Lung (tissue), 12 donors: ENCODE data around the gene C2orf92. TPM values are rescaled to one million over a fixed set of nuclear protein-coding genes. Genes with fewer than 3 reads are reported as not detected.
A peak's percentile ranks its signal among the peaks of the same experiment; 100 is the strongest.

Experiments used
- ATAC-seq: fragments of 200-7000 bp; cut with Tn5 transposase; one replicate; pipeline ENCODE4 v1.9.1; 2020; ENCODE audit warnings: moderate number of reproducible peaks; ENCODE audit not compliant: insufficient read depth, low FRiP score
- DNase-seq, 3 donors: peaks; one replicate each; pipeline ENCODE4 v3.0.0-alpha.2; 2013 to 2017
- H3K27ac ChIP-seq, 2 donors: one replicate each; pipeline ENCODE4 v1.5.1; 2013; ENCODE audit warnings: mild to moderate bottlenecking in 2 of 2, moderate library complexity in 2 of 2, control low read depth in 1 of 2, inconsistent platforms in 1 of 2, low read depth in 1 of 2, low read length in 1 of 2
- H3K27me3 ChIP-seq, 3 donors: one replicate each; pipeline ENCODE4 v1.5.1; 2013; ENCODE audit warnings: low read length in 2 of 3; ENCODE audit not compliant: control insufficient read depth in 3 of 3, insufficient read depth in 3 of 3
- H3K36me3 ChIP-seq, 4 donors: one replicate each; pipeline ENCODE4 v1.5.1; 2013; ENCODE audit warnings: low read length in 4 of 4, mild to moderate bottlenecking in 1 of 4, moderate library complexity in 1 of 4; ENCODE audit not compliant: control insufficient read depth in 4 of 4, insufficient read depth in 4 of 4
- H3K4me1 ChIP-seq, 5 donors: one replicate each; pipeline ENCODE4 v1.5.1; 2013; ENCODE audit warnings: low read length in 5 of 5, mild to moderate bottlenecking in 2 of 5, moderate library complexity in 1 of 5; ENCODE audit not compliant: control insufficient read depth in 5 of 5, insufficient read depth in 5 of 5
- H3K4me3 ChIP-seq: one replicate; pipeline ENCODE4 v1.5.1; 2013; ENCODE audit warnings: mild to moderate bottlenecking, control low read depth, moderate library complexity
- H3K9ac ChIP-seq, 2 donors: one replicate each; pipeline ENCODE4 v1.5.1; 2013; ENCODE audit warnings: low read length in 2 of 2, control low read depth in 1 of 2; ENCODE audit not compliant: insufficient read depth in 1 of 2
- H3K9me3 ChIP-seq, 4 donors: one replicate each; pipeline ENCODE4 v1.5.1; 2013; ENCODE audit warnings: low read length in 3 of 4, mild to moderate bottlenecking in 1 of 4, moderate library complexity in 1 of 4; ENCODE audit not compliant: control insufficient read depth in 4 of 4, insufficient read depth in 3 of 4
- WGBS, 2 donors: extraction: QIAGEN DNeasy Blood & Tissue Kit; methylation state at CpG; one replicate each; pipeline ENCODE4 v1.1.7; 2013; 5-methylcytosine and 5-hydroxymethylcytosine counted together
- polyA plus RNA-seq, 2 donors: library from polyadenylated mRNA; stranded (reverse); fragments of 200-250 nt; gene quantifications; one replicate each; pipeline ENCODE4 v1.2.1, GENCODE V29; 2013
- total RNA-seq, 2 donors: library from RNA; depleted of rRNA in 1 of 2; stranded (reverse); fragments of >200 nt in 1 of 2; gene quantifications; one replicate each; pipeline ENCODE4 v1.2.1, GENCODE V29; 2014 to 2021
- TF ChIP-seq, protein P1 (sequence below): IDR thresholded peaks from 2 replicates; pipeline ENCODE4 v1.5.1; 2012; ENCODE audit warnings: mild to moderate bottlenecking; ENCODE audit errors: control extremely low read depth, extremely low read depth
- donor health status: control.
- donor health status: control.
- donor health status: Bipolar disorder and iron deficiency.
- donor health status: healthy.
- donor health status: DM: yes; HTN: yes; CAD: no.

The C2orf92 gene
- total and polyA plus RNA-seq, 4 donors = 1.8 to 19.0 (median 14.2) TPM

DNA sequence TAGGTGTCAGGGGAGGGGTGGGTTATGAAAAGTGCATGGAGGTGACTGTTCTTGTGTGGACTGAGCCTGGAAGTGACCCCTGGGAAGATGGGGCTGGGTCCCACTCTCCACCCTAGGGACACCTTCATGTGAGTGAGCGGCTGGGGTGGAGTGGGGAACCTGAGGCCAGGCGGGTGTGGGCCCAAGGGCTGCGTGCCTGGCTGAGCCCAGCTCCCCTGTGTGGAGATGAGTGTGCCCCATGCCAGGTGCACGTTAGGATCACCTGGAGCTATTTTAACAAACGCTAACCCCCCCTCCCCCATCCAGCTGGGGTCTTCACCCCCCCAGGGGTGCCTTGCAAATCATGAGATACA lies 70.4 kb downstream of the C2orf92 start:
- Histone ChIP-seq H3K27me3 (no peaks in the 10 kb centered on the region), H3K4me1 (peaks cover 0 to 9% (median 0%) of the 10 kb centered on the region in 5 donors), H3K36me3 (peaks cover 0 to 11% (median 5%) of the 10 kb centered on the region in 4 donors), H3K27ac (no peak overlapping the region), H3K9ac (no peak overlapping the region), H3K9me3 (peaks cover 0 to 2% (median 0%) of the 10 kb centered on the region in 4 donors), H3K4me3 (no peak overlapping the region)
- DNase-seq (no peak), ATAC-seq (no peak)
- TF ChIP-seq, protein P1, sequence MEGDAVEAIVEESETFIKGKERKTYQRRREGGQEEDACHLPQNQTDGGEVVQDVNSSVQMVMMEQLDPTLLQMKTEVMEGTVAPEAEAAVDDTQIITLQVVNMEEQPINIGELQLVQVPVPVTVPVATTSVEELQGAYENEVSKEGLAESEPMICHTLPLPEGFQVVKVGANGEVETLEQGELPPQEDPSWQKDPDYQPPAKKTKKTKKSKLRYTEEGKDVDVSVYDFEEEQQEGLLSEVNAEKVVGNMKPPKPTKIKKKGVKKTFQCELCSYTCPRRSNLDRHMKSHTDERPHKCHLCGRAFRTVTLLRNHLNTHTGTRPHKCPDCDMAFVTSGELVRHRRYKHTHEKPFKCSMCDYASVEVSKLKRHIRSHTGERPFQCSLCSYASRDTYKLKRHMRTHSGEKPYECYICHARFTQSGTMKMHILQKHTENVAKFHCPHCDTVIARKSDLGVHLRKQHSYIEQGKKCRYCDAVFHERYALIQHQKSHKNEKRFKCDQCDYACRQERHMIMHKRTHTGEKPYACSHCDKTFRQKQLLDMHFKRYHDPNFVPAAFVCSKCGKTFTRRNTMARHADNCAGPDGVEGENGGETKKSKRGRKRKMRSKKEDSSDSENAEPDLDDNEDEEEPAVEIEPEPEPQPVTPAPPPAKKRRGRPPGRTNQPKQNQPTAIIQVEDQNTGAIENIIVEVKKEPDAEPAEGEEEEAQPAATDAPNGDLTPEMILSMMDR = no peak
- WGBS, 2 donors = 81 to 85% methylated on average over 5 of the region's 5 CpGs

DNA sequence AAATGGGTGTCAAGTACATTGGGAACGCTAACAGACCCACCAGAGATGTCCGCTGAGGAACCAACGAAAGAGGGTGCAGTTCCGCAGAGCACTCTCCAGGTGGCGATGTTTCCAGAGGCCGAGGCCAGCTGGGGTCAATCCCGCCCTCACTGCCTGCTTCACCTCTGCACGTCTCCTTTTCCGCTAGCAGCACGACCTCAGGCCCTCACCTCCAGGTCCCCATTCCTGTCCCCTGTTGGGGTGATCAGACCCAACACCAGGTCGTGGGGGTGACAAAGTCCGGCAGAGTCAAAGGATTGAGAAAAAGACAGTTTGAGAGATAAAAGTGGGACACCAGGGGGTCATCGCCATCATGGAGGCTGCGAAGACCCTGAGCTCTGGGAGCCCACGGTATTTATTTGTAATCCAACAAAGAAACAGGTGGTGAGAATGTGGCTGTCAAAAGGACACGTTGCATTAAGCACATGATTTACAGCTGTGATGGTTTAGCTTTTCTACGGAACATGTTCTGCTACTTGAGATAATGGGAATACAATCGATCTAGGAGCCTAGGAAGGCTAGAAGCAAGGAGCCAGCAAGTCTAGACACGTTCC lies 71.2 kb downstream of the C2orf92 start:
- Histone ChIP-seq H3K27ac (no peak overlapping the region), H3K36me3 (peaks cover 0 to 11% (median 5%) of the 10 kb centered on the region in 4 donors), H3K4me3 (no peak overlapping the region), H3K9me3 (peaks cover 0 to 2% (median 0%) of the 10 kb centered on the region in 4 donors), H3K27me3 (no peaks in the 10 kb centered on the region), H3K9ac (no peak overlapping the region), H3K4me1 (peaks cover 0 to 9% (median 0%) of the 10 kb centered on the region in 5 donors)
- DNase-seq = peak; percentile 36 to 46 (median 43)
- WGBS, 2 donors = 27 to 32% methylated on average over 19 of the region's 19 CpGs
- TF ChIP-seq, protein P1 = peak; percentile 33
- ATAC-seq = no peak

DNA sequence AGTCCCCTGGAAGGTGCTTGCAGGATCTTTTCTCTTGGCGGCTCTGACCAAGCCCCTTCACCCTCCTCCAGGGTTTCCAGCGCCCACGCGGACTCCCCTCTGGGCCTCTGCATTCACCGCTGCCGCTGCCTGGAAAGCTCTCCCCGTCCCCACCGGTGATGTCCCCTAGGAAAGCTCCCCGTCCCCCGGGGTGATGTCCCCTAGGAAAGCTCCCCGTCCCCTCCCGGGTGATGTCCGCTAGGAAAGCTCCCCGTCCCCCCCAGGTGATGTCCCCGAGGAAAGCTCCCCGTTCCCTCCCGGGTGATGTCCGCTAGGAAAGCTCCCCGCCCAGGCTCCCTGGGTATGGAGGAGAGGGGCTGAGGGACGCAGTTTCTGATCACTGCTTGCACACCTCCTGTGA lies 71.7 kb downstream of the C2orf92 start:
- TF ChIP-seq, protein P1 = no peak
- H3K4me1 ChIP-seq = peaks cover 0 to 9% (median 0%) of the 10 kb centered on the region in 5 donors
- H3K9ac ChIP-seq = no peak overlapping the region
- WGBS, 2 donors = 91 to 98% methylated on average over 20 of the region's 20 CpGs
- H3K36me3 ChIP-seq = peaks cover 0 to 11% (median 5%) of the 10 kb centered on the region in 4 donors
- ATAC-seq (no peak), DNase-seq (no peak)
- H3K4me3 ChIP-seq = no peak overlapping the region
- H3K27ac ChIP-seq = no peak overlapping the region
- peaks cover 0 to 2% (median 0%) of the 10 kb centered on the region in 4 donors for H3K9me3 ChIP-seq
- H3K27me3 ChIP-seq = no peaks in the 10 kb centered on the region

DNA sequence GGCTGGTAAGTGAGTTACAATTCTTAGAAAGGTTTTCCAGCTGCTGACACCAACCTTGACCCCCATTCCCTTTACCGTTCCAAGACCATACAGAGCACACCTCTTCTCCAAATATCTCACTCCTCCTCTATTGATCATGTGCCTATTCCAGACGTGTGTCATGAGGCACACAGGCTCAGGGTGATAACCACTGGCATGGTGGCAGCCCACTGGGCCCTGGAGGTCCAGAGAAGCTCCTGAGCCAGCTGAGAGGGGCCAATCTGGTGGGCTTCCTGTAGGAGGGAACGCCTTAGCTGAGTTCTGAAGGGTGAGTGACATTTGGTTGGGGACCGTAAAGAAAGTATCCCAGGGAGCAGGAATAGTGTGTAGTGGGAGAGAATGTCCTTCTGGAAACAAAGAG lies 72.2 kb downstream of the C2orf92 start:
- 84 to 87% methylated on average over 4 of the region's 4 CpGs for WGBS, 2 donors
- H3K9me3 ChIP-seq = peaks cover 0 to 2% (median 0%) of the 10 kb centered on the region in 4 donors
- H3K36me3 ChIP-seq = peaks cover 0 to 11% (median 5%) of the 10 kb centered on the region in 4 donors
- no peak overlapping the region for H3K9ac ChIP-seq
- no peak overlapping the region for H3K4me3 ChIP-seq
- ATAC-seq (no peak), DNase-seq (no peak)
- no peak overlapping the region for H3K27ac ChIP-seq
- TF ChIP-seq, protein P1 = no peak
- H3K27me3 ChIP-seq = no peaks in the 10 kb centered on the region
- H3K4me1 ChIP-seq = peaks cover 0 to 9% (median 0%) of the 10 kb centered on the region in 5 donors
